GM18867 (cell line): ENCODE data around the gene LAD1.

ENCODE experiments used
- ATAC-seq: cut with Tn5 transposase; IDR thresholded peaks from one replicate; pipeline ENCODE4 v1.9.1; 2021; ENCODE audit warnings: mild to moderate bottlenecking, moderate library complexity; ENCODE audit not compliant: unreplicated experiment

Gene LAD1

DNA sequence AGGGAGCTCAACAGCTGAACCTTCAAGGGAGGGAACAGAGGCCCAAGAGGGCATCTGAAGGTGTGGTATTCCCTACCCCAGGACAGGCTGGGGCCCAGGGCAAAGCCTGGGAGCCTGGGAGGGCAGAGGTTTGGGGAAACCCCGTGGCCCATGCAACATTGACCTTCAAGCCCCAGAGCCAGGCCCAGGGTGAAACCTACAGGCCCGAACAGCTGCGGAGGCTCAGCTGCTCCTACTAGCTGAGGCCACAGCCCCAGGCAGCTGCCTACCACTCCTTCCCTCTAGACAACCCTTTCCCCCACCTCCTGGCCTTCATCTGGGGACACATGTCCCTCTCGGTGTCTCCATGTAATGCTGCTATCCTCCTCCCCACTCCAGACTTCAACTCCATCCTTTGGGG lies 3.2 kb downstream of the LAD1 start:
- no peak for ATAC-seq

DNA sequence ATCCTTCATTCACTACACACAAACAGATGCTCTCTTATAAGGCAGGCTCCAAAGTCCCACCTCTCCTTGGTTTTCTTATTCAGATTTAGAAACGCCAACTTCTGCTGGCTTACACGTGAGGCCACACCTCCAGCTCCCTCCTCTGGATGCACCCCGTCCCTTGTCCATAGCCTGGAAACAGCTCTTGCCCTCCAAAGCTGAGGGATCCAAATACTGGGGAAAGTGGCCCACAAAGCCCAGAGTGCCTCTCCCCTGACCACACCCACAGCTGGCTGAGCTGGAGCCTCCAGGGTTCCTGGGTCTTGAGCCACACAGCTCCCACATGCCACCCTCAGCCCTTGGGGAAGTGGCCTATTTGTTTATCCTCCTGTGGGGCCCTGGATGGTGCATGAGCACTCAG lies 4.5 kb downstream of the LAD1 start:
- no peak for ATAC-seq

DNA sequence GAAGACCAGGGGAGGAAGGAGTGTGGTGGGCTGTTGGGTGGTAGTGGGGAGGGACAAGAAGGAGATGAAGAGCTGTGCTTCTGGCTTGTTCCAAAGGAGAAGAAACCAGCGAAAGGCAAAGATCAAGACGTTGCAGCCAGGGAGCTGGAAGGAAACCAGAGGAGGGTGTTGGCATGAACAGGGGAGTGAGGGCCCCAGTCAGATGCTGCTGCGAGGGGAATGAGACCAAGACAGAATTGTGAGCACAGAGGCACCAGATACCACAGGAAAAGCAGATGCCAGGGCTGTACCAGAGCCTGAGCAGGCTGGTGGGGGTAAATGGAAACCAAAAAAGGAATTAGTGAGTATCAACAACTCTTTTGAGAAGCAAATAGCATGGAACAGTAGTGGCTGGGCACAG lies 6.0 kb downstream of the LAD1 start:
- no peak for ATAC-seq

DNA sequence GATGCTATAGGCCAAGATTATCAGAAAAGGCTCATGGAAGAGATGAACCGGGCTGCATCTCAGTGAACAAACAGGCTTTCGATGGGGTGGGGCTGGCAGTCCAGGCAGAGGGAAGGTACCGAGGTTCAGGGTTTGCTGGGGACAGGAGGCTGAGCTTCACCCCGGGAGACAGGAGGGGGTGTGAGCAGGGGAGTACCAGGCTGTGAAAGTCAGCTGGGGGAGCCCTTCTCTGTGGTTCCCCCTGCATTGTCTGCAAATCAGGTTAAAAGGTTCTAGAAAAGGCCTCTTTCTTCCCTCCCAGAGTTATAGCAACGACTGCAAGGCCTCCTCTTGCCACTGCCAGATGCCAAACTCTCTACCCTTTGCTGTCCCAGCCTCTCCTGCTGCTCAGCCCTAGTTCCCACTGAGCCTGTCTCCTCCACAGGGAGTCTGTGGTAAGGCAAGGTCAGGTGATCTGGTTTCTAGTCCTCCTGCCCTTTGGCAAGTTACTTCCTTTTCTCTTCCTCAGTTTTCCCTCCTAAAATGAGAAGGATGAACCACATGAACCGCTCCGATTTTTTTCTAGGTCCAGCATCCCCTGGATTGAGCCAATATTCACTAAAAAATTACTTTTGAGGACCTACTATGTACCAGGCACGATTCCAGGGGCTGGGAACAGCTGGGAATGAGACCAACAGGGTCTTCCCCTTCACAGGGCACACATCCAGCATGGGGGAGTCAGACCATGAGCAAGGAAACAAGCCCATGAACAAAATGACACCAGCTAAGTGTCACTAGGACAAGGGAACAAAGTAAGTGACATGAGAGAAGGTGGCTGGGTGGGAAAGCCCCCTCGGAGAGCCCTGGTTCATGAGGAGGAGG lies 7.2 kb downstream of the LAD1 start:
- ATAC-seq = no peak

DNA sequence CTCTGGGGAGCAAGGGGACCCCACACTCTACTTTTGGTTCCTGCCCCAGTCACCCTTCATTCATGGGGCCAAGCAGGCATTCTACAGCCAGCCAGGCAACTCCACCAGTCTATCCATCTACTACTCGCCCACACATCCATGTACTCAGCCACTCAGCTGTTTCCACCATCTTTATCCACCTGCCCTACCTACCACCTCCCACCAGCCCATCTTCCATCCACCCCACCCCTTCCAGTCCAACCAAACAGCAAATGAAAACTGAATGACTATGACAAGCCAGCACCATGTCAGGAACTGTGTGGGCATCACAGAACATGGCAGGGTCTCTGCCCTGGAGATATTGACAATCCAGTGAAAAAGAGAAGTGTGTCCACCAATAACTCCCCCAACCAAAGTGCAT lies 7.9 kb downstream of the LAD1 start:
- no peak for ATAC-seq

DNA sequence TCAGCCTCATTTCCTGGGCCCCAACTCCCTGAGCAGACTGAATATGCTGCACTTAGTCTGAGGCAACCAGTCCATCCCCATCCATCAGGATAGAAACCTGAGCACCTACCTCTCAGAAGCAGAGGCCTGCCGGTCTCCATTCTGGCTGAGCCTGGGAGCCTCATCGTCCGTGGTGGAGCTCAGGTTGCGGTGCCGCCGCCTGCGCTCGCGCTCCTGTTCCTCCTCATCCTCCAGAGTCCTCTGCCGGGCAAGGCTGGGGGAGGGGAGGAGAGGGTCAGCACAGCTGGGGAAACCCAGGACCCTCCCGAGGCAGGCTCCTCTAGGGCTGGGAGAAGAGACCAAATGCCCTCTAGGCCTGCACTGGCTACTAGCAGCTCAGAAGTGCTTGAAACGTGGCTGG lies 10.1 kb downstream of the LAD1 start:
- no peak for ATAC-seq

DNA sequence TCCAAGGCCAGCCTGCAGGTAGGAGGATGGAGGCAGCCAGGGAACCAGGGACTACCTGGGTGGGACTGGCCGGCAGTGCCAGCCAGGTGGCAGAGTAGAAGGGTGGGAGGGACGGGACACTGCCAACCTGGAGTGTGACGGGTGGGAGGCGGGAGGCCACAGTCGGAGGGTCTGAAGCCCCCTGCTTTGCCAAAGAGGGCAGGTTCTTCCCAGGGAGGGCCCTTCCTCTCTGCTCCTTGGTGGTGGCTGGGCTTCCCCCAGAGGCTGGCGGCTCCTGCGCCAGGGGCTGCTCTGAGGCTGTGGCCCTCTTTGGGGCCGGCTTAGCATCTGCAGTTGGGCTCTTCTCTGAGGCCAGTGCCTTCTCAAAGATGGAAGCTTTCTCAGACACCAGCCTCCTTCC lies 12.9 kb downstream of the LAD1 start:
- no peak for ATAC-seq

DNA sequence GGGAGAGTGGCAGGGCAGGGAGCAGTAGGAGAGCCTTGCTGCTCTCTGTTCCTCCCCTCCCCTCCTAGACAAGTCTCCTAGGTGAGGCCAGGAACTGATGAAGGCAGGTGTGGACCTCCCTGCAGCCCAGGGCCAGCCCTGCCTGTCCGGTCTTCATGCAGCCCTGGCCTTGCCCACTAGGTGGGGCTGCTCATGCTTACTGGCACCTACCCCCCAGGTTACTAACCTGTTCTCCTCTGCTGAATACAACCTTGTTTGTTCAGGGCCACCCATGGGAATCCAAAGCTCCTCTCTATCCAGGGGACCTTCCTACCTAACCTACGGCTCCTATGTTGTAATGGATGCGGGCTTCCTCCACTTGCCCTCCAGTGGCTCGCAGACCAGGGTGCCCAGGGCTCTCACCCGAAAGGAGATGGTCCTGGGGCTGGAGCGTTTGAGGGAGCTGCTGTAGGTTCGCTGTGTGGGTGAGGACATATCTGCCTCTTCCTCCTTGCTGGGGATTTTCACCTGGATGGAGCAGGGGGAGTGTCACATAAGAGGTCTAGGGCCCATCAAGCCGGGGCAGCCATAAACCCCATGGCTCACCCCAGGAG lies 13.7 kb downstream of the LAD1 start:
- peak; percentile 85 for ATAC-seq

DNA sequence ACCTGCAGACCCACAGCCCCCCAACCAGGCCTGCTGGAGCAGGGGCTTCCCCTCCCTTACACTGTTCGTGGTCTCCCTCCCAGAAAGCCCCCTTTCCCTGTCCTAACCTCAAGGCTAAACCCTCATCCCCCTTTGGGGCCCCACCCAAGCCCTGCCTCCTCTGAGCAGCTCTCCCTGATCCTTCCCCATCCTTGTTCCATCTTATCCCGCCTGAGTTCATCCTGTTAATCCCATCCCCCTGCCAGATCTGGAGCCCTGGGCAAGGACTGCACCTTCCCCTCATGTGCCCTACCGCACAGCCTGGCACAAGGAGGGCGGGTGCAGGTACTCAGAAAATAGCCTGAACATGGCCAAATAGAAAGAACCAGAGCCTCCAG lies 14.7 kb downstream of the LAD1 start:
- ATAC-seq = no peak

DNA sequence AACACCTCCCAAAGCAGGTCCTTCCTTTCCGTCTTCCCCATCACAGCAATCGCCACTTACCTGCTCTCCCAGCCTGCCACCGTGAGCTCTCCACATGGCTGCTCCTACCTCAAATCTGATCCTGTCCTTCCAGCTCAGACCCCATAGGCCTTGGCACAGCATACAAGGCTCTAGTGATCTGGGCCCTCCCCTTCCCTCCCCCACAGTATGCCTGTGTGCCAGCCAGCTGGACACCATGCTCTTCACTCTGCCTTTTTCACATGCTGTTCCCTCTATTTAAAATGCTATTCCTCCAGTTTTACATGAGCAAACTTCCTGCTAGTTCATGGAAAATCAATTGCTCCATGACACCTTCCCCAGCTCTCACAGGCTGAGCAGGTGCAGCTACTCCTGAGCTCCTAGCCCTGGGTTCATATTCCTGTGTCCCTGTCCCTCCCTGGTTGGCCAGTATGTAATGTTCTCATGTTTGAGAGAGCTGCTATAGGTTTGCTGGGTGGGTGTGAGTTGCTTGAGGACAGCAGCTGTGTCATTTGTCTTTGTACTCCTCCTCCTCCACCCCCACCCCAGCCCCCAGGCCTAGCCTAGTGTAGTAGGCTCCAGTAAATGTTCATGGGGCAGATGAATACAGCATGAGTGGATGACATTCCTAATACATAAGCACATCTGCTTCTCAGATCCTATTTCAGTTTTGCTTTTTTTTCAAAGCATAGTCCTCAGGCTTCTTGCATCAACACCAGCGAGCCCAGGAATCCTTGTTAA lies 15.3 kb downstream of the LAD1 start:
- ATAC-seq = no peak

DNA sequence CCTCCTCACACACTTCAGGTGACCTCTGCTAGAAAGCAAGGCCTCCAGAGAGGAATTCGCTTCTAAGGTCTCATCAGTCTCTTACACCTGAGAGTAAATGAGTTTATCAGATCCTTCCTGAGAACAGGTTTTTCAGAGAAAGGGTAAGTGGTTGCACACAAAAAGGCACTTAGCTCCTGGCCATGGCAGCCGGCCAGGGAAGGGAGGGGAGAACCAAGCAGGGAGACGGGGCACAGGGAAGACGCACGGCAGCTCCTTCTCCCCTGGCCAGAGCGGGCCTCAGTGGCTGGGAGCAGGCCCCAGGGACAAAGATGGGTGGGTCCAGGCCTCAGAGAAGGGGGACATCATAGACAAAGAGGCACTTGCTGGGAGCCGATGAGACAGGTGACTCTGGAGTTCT lies 18.0 kb downstream of the LAD1 start:
- ATAC-seq = no peak

DNA sequence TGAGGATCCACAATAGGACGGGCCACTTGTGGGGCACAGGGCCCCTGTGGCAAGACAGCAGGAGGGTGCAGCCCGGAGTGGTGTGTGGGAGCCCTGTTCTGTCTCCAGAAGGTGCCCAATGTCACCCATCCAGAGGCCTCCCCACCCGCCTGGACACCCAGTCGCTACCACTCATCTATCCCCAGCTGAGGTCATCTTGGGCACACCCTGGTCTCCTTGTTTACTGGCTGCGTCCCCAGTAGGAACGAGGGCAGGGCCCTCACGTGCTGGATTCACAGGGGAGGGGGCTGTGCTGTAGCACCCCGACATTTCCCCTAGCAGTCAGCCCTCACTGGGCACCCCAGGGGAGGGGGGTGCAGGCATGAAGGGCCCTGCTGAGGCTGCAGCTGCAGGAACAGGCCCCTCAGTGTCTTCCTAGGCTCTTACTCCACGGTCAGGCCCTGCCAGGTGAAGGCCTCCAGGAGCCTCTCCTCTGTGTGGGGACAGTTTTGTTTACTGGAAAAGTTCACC lies 19.3 kb downstream of the LAD1 start:
- no peak for ATAC-seq

DNA sequence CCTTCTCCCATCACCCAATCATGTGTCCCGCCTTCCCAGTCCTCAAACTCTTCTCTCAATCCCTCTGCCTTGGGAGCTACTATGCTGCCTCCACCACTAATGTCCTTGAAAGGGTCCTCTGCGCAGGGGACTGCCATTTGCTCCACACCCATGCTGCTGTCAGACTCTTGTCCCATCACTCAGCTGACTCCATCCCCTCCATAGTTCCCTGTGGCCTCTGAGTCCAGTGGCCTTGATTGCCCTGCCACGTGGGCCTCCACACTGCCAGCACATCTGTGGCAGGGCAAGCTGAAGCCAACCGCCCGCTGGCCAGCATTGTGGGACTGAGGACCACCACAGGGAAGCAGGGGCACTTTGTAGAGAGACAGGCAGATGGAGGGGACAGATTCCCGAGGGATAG lies 20.3 kb downstream of the LAD1 start:
- ATAC-seq = no peak

DNA sequence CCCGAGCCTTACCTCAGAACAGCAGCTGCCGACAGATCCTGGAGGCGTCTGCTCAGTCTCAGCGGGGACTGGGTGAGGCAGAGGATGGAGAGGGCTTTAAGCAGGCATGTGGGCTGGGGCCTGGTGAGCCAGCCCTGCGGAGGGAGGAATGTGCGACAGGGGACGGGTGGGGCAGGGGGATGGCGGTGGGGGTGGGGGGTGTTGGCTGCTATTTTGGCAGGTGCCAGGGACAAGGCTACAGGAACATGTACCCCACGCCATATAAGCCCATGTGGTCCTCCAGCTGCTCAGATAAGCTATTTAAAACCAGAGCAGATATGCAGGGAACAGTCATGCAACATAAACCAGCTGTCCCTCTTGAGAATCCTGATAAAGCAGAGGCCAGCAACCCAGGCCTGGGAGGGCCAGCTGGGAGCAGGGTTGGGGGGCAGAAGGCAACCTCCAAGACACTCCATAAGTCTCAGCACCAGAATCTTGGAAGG lies 21.5 kb downstream of the LAD1 start, which contains the start of gene TNNT2:
Gene TNNT2 (minus strand): TSS at position 70 of the 482 bp plus-strand sequence. CDS start 4,426 bp downstream, outside the sequence.
- no peak for ATAC-seq

DNA sequence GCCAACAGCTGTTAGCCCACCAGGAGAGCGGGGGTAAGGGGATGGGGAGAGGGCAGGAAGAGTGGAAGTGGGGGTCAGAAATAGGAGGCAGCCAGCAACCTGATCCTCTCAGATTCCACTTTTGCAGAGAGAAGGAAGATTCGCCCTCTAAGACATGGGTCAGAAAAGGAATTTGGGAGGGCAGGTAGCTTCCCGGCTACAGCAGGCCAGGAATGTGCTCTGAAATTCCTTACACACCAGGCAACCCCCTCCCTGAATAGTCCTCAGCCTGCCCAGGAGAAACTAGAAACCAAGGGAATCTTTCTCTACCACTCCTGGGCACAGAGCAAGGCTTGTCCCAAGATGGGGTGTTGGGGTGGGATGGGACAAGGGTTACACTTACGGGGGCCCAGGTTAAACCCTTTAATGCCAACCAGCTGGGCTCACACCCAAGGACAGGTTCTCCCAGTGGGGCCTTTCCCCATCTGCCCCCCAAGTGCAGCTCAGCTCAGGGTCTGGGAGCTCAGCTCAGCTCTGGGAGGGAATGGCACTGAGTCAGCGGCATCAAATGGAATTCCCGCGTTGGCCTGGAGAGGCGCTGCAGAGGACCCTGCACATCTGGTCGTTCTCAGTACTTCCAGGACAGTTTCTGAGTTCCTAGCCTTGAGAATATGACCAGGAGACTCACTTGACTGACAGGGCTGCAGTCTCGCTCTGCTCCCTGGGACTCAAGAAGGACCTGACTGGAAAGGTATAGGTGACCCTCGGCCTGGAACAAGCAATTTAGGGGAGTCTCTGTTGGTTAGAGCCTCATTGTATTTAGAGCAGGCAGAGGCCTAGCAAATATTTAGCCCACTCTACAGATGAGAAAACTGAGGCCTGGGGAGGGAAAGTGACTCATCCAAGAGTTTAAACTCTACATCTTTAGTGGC lies 22.4 kb downstream of the LAD1 start:
- ATAC-seq = no peak

DNA sequence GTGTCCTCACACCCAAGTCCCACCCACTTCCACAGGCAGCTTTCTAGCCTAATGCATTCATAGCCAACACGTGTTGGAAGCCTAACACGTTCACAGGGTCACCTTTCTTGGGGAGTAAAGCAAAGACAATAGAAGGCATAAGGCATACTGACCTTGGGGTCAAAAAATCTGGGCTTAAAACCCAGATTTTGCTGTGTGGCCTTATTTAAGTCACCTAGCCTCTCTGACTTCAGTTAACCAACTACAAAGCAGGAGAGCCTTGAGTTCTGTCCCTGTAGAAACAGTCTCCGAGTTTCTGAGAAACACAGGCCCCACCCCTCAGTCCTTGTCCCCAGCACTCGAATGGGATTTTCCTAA lies 23.0 kb downstream of the LAD1 start:
- no peak for ATAC-seq

DNA sequence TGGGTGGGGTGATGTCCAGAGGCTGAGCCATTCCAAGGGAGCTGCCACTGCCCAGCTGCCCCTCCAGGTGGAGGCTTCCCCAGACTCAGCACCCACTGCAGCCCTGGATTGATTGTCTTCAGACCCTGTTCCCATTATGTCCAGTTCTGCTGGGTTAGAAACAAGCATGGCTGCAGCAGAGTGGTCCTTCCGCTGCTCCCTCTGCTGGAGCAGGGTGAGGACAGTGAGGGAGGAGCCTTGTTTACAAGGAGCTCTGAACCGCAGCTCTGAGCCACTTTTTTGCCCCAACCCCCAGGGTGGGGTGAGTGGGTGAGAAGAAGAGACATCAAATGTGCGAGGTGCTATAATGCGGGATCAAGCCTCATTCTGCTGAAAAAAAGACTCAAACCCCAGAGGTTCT lies 24.0 kb downstream of the LAD1 start:
- no peak for ATAC-seq

DNA sequence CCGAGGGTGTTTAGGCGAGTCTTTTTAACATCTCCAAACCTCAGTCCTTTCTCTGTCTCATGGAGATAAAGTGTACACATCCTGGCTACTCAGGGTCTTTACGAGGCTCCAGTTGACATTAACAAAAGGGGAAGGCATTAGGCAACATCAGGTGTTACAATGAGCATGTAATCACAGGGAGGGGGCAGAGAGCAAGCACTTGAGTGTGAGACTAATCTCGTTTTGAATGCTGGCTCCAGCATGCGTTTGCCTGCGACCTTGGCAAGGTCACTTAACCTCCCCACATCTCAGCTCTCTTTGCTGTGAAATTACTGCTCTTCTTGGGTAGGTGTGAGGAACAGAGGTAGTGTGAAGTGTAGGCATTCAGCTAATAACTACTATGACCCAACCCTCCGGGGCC lies 24.8 kb downstream of the LAD1 start:
- no peak for ATAC-seq

DNA sequence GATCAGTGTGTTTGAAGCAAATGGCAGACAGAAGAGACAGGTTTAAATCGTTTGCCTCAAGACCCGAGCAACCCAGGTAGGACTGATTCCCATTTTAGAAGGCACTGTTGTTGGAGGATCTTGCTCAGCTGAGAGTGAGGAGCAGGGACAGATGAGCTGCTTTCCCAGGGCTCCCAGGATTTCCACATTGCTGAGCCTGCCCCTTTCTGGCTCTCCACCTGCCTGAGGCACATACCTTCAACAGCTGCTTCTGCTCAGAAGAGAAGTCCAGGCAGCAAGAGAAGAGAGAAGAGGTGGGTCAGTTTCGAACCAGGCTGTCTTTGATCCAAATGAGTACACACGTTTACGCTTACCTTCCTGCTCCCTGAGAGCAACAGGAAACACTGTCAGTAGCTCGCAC lies 27.3 kb downstream of the LAD1 start:
- ATAC-seq = no peak

DNA sequence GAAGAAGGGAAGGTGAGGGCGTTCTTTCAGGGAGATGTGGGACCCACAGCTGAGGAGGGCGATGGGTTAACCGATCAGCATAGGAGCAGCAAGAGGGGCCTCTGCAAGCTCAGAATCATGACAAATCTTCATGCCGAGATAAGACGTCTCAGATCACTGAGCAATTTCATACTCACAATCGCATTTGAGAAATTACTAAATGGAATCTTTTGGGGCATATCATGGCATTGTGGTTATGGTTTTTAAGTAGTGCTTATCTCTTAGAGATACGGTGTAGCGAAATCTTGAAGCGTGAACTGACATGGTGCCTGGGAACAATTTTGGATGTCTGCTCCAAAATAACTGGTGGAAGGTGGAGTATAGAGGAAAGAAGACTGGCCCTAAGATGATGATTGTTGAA lies 27.8 kb downstream of the LAD1 start:
- ATAC-seq = no peak

DNA sequence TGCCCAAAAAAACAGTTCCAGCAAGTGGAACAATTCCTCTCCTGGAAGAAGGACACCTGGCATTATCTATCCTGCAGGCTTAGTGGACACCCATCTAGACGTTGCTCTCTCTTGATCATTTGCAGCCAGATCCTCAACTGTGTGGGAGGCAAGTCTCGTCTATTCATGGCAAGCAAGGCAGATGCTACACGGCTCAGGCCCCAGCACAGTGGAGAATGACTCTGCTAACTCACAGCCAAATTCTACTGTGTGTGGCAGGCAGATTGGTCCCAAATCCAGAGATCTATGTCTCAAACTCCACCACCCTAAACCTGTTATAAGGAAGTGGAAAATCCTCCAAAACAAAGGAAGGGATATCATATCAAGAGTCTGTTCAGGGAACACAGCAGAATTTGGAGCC lies 28.6 kb downstream of the LAD1 start:
- ATAC-seq = no peak
